HG03457 (cell line): ENCODE measurements around the gene AKNA.

ENCODE experiments used
- ATAC-seq: cut with Tn5 transposase; IDR thresholded peaks from one replicate; pipeline ENCODE4 v1.9.1; 2021; ENCODE audit warnings: moderate number of reproducible peaks; ENCODE audit not compliant: unreplicated experiment

The AKNA gene

GRCh38 chr9:114396558-114397218, 8.9 kb upstream of the AKNA start:
- ATAC-seq, result no peak

GRCh38 chr9:114395768-114396167, 8.0 kb upstream of the AKNA start:
- ATAC-seq, result no peak

- ATAC-seq, result no peak
These were observed 7.5 kb upstream of the AKNA start for GRCh38 chr9:114395334-114395617.

- ATAC-seq, result no peak
These were observed 6.9 kb upstream of the AKNA start for GRCh38 chr9:114394523-114395333.

GRCh38 chr9:114392749-114393112, 4.9 kb upstream of the AKNA start:
- ATAC-seq, result no peak

- no peak for ATAC-seq
These were observed 3.2 kb upstream of the AKNA start for GRCh38 chr9:114390952-114391351.

GRCh38 chr9:114389612-114390368, 2.0 kb upstream of the AKNA start:
- ATAC-seq, result no peak

- no peak for ATAC-seq
These were observed 1.1 kb upstream of the AKNA start for GRCh38 chr9:114388764-114389375.

- ATAC-seq, result no peak
These were observed 538 bp upstream of the AKNA start for GRCh38 chr9:114388357-114388682.

- no peak for ATAC-seq
These were observed 699 bp downstream of the AKNA start for GRCh38 chr9:114386886-114387679.

GRCh38 chr9:114386361-114386885, 1.4 kb downstream of the AKNA start:
- ATAC-seq, result no peak

- ATAC-seq, result peak; percentile 81
These were observed 2.2 kb downstream of the AKNA start for GRCh38 chr9:114385397-114386181.

GRCh38 chr9:114384836-114385396, 2.9 kb downstream of the AKNA start:
- ATAC-seq, result no peak

- no peak for ATAC-seq
These were observed 3.4 kb downstream of the AKNA start for GRCh38 chr9:114384341-114384740.

- no peak for ATAC-seq
These were observed 4.1 kb downstream of the AKNA start for GRCh38 chr9:114383521-114384231.

- ATAC-seq, result no peak
These were observed 4.9 kb downstream of the AKNA start for GRCh38 chr9:114382699-114383520.

- ATAC-seq, result no peak
These were observed 8.9 kb downstream of the AKNA start for GRCh38 chr9:114378883-114379282.

GRCh38 chr9:114378016-114378415, 9.8 kb downstream of the AKNA start:
- ATAC-seq, result no peak
